ENCODE measurements around the gene CDH4.

DNA sequence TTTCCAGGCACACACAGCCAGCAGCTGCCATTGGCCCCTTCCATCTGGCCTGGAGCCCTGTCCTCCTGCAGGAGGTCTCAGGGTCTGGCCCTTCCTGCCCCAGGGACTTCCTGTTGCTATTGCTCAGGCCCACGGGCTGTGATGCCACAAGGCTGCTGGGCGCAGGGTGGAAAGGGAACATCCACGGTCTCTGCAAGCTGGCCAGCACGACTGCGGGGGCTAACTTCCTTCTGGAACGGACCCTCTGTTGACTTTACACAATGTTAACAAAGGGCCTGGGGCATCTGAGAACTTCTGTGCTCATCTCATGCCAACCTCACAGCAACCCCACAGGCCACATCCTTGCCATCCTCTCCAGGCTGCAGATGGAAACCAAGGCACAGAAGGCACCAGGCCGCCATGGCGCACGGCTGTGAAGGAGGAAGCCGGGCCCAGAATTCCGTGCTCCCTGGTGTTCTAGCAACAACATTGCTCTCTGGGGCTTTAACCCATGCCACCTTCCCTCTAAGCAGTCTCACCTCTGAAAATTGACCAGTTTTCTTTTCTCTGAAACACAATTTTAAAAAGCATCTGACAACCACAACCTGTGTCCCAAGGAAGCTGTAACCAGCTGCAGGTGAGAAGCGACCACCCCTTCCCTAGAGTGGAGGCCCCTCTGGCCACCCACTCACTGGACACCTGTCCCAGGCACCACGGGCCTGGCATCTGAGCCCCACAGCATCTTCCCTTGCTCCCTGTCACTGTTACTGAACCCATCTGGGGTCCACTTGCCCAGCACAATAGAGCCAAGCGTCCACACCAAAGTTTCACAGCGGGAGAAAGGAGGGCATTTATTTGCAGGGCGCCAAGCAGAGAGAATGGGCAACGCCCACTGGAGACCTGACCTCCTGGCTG, 261.3 kb downstream of the CDH4 start:
- TF ChIP-seq, protein P1, sequence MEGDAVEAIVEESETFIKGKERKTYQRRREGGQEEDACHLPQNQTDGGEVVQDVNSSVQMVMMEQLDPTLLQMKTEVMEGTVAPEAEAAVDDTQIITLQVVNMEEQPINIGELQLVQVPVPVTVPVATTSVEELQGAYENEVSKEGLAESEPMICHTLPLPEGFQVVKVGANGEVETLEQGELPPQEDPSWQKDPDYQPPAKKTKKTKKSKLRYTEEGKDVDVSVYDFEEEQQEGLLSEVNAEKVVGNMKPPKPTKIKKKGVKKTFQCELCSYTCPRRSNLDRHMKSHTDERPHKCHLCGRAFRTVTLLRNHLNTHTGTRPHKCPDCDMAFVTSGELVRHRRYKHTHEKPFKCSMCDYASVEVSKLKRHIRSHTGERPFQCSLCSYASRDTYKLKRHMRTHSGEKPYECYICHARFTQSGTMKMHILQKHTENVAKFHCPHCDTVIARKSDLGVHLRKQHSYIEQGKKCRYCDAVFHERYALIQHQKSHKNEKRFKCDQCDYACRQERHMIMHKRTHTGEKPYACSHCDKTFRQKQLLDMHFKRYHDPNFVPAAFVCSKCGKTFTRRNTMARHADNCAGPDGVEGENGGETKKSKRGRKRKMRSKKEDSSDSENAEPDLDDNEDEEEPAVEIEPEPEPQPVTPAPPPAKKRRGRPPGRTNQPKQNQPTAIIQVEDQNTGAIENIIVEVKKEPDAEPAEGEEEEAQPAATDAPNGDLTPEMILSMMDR (IDR thresholded peaks at IDR 0.05), result no peak
- TF ChIP-seq POLR2AphosphoS5 (IDR thresholded peaks at IDR 0.05; ENCODE audit: low read depth, low read length), result no peak
- no peak for TF ChIP-seq TCF7L2 (IDR thresholded peaks at IDR 0.05; ENCODE audit: low read depth, low read length)
- TF ChIP-seq SIN3A (IDR thresholded peaks at IDR 0.05; ENCODE audit: borderline replicate concordance, insufficient read depth, low read depth, low read length), result no peak
